ENCODE data around the gene SYT1.

GRCh38 chr12:79294590-79294989 is 430.0 kb downstream of the SYT1 start:
- TF ChIP-seq GATA2 (IDR thresholded peaks at IDR 0.05; ENCODE audit: low read depth, low read length) (no peak), GATA3 (IDR thresholded peaks at IDR 0.05; ENCODE audit: low read depth, low read length) (no peak)
